HS-5 (cell line): ENCODE results near the gene ALDH1L1.

Experiments used
- DNase-seq: peaks from one replicate; pipeline ENCODE4 v3.0.0-alpha.2; 2012; ENCODE audit warnings: low read depth

The ALDH1L1 gene

GRCh38 chr3:126154391-126155279, 25.8 kb downstream of the ALDH1L1 start:
- DNase-seq = no peak

DNA sequence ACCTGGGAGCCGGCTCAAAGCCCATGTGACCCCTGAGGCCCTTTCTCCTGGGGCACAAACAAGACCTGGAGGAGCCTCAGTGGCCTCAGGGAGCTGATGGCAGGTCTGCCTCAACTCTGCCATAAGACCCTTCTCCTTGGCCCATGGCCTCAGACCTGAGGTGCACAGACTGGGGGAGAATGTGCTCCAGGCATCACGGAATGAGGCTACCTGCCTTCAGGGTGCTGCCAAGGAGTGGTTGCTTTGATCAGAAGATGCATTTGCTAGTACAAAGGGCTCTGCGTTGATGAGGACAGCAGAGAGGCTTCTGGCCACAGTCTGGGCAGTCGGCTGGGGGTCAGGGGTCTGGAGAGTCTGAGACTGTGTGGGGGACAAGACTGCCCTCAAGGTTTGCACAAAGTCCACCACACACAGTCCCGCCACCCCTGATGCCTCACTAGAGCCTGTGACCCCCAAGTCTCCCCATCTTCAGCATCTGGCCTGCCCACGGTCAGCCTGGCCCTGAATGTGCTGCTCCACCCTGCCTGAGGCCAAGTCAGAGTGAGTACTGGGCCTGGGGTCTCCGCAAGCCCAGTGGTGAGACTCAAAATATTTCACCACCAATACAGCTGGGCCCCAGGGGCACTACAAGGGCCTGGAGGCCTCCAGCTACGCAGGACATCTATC, 26.6 kb downstream of the ALDH1L1 start:
- no peak for DNase-seq

DNA sequence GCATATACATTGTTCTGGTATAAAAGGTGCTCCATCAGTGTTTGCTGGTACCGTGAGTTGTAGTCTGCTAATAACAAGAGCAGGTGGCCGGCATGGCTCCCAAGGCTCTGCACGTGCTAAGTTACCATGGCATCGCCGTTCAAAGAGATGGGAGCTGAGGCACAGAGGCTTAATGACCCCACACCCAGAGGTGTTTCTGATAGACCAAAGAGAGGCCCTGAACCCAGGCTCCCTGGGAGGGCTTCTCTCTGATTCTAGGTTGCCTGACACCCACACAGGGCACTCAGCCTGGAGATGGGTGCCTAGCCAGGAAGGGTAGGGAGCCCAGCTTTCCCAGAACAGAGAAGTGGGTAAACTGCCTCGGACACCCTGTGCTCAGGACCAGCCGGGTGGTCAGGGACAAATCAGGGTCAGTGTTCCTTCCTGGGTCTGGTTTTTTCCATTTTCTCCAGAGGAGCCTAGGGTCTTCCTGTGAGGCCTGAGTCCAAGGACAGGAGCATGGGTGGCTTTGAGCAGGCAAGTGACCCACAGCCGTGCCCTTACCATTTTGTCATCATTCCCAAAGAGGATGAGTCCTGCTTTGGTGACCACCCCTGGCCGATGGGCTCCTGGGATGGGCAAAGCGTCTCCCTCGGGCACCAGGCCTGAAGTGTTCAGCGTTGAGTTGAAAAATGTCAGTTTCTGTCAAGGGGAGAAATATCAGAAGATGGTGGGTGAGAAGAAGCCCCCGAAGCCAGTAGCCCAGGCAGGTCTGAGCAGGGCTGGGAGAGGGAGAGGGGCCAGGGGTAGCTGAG, 27.3 kb downstream of the ALDH1L1 start:
- DNase-seq = no peak

DNA sequence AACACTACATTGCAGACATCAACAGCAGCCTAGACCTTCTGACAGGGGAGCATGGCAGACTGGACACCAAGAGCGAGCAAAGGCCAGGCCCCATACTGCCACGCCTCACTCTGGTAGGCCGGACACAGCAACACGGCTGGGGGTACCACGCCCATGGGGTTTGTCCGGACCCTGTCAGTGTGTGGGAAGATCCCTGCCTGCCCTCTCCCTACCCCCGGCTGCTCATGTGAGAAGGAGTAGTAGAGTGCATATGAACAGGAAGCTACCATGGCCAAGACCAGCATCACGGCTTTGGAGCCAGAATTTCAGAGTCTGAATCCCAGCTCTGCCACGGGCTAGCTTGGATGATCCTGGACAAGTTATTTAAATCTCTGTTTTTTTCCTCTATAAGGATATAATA, 27.9 kb downstream of the ALDH1L1 start:
- DNase-seq = no peak

DNA sequence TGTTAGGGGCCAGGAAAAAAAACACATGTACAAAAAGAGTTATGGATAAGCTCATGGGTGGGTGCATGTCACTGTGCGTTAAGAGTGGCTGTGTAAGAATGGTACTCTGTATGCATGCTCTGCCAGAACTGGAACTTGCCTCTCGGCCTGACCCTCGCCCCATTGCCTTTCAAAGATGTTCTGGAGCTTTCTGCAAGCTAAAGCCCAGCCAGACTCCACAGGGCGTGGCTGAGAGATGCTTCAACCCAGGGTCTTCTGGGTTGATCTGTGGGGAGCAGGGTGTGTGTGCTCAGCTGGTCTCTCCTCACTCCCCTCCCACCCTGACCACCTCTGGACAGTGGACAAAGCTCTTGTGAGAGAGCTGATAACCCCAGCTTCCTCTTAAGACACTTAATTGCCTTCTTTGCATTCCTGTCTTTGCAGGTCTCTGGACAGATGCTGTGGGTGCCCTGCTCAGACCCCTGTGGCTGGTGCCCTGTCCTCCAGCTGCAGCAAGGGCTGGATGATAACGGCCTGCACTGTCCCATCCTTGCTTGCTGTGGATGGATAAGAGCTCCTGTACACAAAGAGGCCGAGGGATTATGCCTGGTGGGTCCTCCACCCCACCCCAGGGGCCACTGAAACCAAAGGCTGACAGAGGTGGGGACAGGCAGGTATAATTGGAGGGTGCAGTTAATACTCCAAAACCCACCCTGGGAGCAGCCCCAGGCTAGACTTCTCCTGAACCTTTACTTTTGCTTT, 28.7 kb downstream of the ALDH1L1 start:
- no peak for DNase-seq

DNA sequence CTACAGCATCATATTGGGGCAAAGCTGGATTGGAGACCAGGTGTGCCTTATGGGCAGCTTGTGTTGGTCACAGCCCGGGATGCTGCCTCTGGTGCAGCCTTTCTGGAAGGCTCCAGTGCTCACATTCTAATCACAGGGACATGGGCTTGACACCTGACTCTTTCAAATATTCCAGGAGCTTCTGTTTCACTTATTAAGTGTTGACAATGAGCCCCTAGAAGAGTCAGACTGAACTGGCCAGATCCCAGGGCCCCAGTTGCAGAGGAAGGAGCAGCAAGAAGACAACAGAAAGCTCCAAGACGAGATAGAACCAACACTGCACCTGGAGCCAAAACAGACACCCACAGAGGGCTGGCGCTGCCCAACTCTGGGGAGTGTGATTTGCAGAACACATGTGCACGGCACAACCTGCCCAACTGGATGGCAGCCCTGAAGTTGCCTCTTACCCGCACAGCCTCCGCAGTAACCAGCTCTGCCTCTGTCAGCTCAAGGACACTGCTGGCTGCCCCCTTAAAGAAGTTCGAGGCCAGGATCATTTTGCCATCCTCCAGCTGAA, 30.3 kb downstream of the ALDH1L1 start:
- DNase-seq = no peak

- no peak for DNase-seq
Observed at GRCh38 chr3:126149256-126149902, 31.0 kb downstream of the ALDH1L1 start.

DNA sequence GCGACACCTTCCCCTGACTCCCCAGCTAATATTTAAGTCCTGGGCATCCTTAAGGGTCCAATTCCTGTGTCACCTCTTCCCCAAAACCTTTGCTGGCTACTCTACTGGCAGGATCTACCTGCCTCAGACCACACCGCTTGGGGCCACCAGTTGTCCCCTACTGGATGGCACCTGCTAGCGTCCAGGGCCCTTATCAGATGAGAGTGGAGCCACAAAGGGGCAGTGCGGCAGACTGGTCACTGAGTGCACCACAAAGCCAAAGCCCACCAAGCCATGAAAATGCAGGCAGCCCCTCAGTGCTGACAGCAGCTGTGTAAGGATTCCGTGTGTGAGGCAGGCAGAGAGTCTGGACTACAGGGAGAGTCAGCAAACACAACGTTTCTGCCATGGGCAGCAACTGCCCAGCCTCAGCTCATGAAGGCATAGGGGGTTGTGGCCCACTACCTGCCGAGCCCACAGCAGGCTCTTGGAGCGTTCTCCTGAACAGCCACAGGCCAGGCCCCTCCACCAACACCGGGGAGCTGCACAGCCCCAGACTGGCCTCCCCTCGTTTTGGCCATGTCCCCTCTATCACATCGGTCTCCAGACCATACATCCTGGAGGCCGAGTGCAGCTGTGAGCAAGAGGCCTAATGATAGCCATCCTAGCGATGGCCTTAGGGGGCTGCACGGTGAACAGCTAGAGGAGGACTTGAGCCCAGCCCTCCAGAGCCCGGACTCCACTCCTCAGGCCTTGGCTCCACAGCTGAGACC, 32.3 kb downstream of the ALDH1L1 start:
- DNase-seq = no peak

DNA sequence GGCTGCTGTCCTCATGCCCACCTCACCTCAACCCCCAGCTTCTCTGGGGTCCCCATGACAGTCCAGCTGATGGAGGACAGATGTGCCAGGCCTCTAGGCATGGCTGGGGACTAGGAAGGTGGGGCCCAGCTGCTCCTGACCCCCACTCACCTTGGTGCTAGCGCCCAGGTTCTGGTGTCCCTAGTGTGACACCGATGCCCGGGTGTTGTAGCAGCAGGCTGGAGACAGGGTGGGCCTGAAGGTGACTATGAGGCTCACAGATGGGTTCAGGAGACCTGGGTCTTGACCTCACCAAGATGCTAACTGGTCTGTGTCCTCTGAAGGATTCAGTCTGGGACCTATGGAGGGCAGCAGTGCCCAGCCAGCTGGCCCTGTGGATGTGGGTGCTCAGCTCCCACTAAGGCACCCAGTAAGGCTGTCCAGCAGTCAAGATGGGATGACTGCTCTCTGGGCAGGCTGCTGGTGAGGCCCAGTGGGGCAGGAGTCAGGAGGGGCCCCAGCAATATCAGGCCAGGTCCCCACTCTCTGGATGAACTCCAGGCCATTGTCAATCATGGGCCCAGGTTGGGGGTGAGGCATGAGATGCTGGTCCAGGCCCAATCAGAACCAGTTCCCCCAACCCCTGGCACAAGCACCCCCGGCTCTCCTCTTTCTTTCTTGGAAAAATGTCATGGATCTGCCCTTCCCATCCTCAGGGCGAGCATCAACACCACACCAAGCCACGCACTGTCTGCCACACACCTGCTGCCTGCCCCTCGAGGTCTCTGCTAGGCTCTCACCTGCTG, 33.0 kb downstream of the ALDH1L1 start:
- DNase-seq = no peak

DNA sequence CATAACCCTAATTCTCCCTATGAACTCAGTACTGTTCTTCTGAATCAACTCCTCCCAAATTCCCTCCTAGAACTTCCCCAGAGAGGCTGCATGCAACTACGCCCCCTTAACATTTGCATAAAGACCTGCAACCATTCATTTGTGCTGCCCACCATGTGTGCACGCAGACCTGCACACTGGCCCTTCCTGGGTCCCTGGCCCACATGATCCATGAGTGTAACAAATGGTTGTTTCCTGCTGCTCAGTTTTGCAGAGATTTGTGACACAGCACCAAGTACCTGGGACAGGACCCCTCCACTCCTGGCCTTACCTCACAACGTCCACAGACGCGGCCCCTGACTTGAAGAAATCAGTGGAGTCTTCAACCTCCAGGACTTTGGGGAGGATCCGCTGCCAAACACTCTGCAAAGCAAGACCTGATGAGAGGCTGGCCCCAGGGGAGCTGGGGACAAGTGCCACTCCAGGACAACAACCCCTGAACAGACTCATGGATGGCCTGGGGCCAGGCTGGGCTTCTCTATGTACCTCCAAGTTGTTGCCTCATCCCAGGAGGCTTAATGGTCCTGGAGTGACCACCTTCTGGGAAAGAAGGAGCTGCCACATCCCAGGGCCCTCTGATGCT, 33.8 kb downstream of the ALDH1L1 start:
- no peak for DNase-seq

DNA sequence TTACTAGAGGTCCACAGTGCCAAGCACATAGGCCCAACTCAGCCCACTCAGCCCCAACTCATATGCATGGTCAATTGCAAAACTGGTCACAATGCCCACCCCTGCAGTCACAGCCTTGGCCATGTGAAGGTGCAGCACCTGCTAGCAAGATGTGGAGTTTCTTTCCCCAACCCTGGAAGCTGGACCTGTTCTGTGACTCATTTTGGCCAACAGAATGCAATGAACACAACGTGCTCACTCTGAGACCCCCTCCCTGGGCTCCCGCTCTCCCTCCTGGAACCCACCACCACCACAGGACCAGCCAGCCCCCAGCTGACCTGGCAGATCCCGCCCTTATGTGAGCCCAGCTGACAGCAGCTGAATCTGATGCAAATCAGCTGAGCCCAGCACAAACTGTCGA, 34.4 kb downstream of the ALDH1L1 start:
- DNase-seq = no peak

DNA sequence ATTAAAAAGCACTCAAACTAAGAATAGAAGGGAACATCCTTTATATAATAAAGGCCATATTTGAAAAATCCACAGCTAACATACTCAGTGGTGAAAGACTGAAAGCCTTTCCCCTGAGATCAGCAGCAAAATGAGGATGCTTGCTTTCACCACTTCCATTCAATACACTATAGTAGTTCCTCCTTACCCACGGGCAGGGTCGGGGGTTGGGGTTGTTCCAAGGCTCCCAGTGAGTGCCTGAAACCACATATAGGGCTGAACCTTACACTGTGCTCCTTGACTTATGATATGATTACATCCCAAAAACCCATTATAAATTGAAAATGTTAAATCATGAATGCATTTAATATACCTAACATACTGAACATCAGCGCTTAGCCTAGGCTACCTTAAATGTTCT, 37.7 kb downstream of the ALDH1L1 start:
- no peak for DNase-seq

GRCh38 chr3:126137490-126138130, 42.8 kb downstream of the ALDH1L1 start:
- no peak for DNase-seq

DNA sequence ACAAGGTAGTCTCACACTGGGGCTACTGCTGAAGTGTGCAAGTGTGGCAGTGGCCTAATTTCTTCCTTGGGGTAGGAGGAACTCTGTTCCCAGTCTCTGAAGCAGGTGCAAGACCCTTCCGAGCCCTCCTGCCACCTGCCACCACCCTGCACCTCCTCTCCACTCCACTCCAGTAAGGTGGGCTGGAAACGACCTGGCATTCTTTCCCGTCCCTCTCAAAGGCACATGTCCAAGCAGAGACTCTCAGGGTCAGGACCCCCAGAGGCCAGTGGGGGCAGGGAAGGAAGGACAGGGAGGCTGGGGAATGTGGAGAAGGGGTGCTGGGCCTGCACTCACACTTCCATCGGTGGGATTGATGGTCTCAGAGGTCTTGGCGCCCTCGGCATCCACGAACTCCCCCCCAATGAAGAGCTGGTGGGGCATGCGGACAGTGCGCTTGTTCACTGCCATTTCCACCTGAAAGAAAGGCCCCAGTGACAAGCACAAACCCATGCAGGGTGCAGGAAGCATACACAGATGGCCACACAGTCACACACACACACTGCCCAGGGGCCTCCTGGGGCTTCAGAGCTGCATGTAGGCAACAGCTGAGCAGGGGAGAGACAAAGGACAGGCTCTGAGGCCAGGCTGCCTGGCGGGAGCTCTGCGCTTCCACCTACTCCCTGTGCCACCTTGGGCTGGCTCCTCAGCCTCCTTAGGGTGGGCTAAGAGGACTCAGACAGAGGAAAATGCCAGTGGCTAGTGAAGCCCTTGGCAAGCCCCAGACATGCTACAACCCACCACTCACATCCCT, 43.8 kb downstream of the ALDH1L1 start:
- no peak for DNase-seq

DNA sequence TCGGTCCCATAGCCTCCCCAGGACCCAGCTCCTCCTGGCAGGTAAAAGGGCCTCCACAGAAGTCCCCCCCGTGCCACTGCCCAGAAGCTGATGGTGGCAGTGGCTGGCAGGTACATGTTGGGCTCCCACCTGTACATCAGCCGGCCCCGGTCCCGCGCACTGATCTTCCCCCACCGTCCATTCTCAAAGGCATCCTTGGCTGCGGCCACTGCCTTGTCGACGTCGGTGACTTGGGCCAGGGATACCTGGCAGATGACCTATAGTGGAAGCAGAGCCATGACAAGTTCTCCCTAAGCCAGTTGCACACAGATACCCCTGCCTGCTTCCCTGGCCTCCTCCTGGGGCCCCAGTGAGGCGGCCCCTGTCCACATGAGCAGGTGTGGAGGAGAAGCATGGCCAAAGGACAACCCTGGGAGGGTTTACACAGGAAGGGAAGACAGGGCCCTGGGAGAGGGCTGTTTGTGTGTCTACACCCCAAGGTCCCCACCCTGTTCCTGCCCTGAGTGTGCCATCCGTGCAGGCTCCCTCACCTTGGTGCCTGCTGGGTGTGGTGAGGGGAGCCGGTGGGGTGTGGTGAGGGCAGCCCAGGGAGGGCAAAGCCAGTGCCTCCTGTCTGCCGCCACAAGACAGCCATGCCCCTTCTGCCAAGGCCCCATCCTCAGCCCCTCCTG, 44.8 kb downstream of the ALDH1L1 start:
- no peak for DNase-seq

DNA sequence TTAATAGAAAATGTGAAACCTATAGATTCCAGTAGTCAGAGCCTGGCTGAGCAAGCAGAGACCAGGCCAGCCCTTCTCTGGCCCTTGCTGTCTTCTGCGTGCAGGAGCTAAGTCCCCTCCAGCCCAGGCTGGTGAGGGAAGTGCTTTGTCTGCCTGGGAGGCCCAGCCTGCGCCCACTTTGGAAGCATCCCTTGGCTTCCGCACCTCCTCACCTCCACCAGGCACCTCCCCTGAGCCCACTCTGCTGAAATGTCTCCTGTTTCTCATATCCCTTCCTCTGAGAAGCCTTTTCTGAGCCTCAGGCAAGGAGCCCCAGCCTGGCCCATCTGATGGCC, 45.3 kb downstream of the ALDH1L1 start:
- DNase-seq = no peak

- DNase-seq = no peak
Observed at GRCh38 chr3:126134219-126134975, 46.0 kb downstream of the ALDH1L1 start.
